Ovary (tissue), 3 donors: ENCODE results near the gene SRC.

Experiments used
- EP300 ChIP-seq: sonication (generic); formaldehyde crosslinking; IDR thresholded peaks from one replicate; pipeline ENCODE4 v1.6.1; 2017; ENCODE audit warnings: antibody characterized with exemption
- POLR2A ChIP-seq: fragments of 450-650 bp; IDR thresholded peaks from one replicate; pipeline ENCODE4 v1.6.1; 2017; ENCODE audit warnings: antibody characterized with exemption, mild to moderate bottlenecking, moderate library complexity
- TF ChIP-seq, protein P1 (sequence below), 3 donors: fragments of 450-650 bp in 2 of 3; fragments of 200-600 bp in 1 of 3; IDR thresholded peaks; one replicate each; pipeline versions ENCODE4 v1.5.1 to v1.8.0; 2016 to 2022; ENCODE audit warnings: antibody characterized with exemption in 3 of 3, mild to moderate bottlenecking in 1 of 3
- donor health status: DM: no; HTN: no; CAD: no.

DNA sequence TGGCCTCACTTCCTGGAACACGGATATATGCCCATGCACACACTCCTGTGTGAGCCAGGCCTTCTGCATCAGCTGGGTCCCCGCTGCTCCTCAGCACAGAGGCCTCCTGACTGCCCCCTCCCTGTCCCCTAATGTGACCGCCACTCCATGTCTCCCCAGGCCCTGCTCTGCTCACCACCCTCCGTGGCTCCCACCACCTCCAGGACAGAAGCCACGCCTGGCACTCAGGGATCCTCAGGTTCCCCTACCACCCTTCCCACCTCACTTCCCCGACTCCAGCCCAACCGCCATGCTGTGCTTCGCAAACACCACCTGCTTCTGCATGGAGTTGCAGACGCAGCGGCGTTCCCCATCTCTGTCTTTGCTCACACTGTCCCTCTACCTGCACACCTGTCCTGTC, 4.3 kb upstream of the SRC start:
- TF ChIP-seq, protein P1, sequence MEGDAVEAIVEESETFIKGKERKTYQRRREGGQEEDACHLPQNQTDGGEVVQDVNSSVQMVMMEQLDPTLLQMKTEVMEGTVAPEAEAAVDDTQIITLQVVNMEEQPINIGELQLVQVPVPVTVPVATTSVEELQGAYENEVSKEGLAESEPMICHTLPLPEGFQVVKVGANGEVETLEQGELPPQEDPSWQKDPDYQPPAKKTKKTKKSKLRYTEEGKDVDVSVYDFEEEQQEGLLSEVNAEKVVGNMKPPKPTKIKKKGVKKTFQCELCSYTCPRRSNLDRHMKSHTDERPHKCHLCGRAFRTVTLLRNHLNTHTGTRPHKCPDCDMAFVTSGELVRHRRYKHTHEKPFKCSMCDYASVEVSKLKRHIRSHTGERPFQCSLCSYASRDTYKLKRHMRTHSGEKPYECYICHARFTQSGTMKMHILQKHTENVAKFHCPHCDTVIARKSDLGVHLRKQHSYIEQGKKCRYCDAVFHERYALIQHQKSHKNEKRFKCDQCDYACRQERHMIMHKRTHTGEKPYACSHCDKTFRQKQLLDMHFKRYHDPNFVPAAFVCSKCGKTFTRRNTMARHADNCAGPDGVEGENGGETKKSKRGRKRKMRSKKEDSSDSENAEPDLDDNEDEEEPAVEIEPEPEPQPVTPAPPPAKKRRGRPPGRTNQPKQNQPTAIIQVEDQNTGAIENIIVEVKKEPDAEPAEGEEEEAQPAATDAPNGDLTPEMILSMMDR (IDR thresholded peaks at IDR 0.05): no peak
- TF ChIP-seq POLR2A (no peak), EP300 (no peak)
